Measurements from ENCODE around the gene ZNF555.

DNA sequence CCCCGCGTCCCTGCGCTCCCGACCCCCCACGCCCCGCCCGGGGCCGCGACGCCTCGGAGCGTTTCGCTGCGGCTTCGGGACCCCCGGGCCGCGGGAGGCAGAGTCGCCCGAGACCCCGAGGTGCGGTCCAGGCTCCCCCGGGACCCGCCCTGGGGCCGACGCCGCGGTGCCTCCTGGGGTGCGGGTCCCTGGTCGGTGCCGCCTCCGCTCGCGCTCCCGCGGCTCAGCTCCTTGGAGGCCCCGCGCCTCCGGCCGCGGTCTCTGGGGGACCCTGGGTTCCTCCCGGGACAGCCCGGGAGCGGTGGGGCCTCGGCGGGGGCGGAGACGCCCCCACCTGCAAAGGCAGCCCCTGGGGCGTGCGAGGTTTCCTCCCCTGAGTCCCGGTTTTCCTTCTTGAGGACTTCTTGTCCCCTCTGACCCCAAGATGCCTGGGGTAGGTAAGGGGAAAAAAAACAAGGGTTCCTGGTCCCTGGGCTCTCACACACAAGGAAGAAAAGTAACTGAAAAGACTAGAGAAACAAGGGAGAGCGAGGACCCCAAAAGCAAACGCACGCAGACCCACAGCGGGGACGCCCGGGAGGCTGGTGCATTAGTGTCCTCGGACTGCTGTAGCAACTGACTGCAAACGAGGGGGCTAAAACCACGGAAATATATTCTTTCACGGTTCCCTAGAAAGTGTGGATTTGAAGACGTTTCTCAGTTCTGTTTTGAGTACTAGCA lies 740 bp downstream of the ZNF555 start:
- TF ChIP-seq, protein P1, sequence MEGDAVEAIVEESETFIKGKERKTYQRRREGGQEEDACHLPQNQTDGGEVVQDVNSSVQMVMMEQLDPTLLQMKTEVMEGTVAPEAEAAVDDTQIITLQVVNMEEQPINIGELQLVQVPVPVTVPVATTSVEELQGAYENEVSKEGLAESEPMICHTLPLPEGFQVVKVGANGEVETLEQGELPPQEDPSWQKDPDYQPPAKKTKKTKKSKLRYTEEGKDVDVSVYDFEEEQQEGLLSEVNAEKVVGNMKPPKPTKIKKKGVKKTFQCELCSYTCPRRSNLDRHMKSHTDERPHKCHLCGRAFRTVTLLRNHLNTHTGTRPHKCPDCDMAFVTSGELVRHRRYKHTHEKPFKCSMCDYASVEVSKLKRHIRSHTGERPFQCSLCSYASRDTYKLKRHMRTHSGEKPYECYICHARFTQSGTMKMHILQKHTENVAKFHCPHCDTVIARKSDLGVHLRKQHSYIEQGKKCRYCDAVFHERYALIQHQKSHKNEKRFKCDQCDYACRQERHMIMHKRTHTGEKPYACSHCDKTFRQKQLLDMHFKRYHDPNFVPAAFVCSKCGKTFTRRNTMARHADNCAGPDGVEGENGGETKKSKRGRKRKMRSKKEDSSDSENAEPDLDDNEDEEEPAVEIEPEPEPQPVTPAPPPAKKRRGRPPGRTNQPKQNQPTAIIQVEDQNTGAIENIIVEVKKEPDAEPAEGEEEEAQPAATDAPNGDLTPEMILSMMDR (IDR thresholded peaks at IDR 0.05), result no peak
- no peak for TF ChIP-seq ZFX (IDR thresholded peaks at IDR 0.05; ENCODE audit: borderline replicate concordance)

Measured in 22Rv1 (cell line).